ENCODE measurements around the gene TMEM121.

Gene TMEM121

DNA sequence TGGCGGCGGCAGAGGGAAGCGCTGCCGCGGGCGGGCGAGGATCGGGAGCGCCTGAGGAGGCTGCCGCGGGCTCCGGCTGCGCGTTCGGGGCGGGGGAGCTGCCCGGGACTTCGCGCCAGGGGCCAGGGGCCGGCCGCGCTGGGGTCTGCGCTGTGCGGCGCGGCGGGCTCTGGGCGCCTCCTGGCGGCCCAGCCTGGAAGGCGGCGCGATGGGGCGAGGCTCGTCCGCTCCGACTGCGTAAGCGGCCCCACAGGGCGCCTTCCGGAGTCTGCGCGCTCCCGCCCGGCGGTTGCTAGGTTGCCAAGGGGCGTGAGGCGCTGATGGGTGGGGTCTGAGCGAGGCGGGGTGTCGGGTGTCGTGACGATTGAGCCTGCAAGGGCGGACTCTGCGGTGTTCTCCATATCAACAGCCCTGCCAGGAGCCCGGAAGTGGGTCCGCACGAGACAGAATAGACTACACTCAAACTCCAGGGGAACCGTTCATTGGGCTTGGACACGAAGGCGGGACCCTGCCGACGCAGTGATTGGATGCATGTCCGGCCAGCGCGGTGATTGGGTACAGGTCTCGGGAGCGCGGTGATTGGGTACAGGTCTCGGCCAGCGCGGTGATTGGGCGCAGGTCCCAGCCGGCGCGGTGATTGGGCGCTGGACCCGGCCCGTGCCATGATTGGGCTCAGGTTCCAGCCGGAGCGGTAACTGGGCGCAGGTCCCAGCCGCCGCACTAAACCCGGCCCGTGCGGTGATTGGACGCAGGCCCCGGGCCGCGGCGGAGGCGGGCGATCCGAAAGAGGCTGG lies 35.6 kb upstream of the TMEM121 start, which contains the start of gene TEDC1:
Gene TEDC1, plus strand, starts transcription at position 675 of the 794 bp plus-strand sequence. CDS start 130 bp downstream, outside the sequence.
- peak; percentile 96 for DNase-seq (ENCODE audit: low spot score)
- in situ Hi-C loops (cut with MboI; ENCODE audit: low sequenced_read_pairs, unreplicated experiment): no loop called here
- TF ChIP-seq, protein P1, sequence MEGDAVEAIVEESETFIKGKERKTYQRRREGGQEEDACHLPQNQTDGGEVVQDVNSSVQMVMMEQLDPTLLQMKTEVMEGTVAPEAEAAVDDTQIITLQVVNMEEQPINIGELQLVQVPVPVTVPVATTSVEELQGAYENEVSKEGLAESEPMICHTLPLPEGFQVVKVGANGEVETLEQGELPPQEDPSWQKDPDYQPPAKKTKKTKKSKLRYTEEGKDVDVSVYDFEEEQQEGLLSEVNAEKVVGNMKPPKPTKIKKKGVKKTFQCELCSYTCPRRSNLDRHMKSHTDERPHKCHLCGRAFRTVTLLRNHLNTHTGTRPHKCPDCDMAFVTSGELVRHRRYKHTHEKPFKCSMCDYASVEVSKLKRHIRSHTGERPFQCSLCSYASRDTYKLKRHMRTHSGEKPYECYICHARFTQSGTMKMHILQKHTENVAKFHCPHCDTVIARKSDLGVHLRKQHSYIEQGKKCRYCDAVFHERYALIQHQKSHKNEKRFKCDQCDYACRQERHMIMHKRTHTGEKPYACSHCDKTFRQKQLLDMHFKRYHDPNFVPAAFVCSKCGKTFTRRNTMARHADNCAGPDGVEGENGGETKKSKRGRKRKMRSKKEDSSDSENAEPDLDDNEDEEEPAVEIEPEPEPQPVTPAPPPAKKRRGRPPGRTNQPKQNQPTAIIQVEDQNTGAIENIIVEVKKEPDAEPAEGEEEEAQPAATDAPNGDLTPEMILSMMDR (IDR thresholded peaks at IDR 0.05; ENCODE audit: borderline replicate concordance, control extremely low read depth, extremely low read depth, insufficient read depth, missing control alignments): peak; percentile 98

DNA sequence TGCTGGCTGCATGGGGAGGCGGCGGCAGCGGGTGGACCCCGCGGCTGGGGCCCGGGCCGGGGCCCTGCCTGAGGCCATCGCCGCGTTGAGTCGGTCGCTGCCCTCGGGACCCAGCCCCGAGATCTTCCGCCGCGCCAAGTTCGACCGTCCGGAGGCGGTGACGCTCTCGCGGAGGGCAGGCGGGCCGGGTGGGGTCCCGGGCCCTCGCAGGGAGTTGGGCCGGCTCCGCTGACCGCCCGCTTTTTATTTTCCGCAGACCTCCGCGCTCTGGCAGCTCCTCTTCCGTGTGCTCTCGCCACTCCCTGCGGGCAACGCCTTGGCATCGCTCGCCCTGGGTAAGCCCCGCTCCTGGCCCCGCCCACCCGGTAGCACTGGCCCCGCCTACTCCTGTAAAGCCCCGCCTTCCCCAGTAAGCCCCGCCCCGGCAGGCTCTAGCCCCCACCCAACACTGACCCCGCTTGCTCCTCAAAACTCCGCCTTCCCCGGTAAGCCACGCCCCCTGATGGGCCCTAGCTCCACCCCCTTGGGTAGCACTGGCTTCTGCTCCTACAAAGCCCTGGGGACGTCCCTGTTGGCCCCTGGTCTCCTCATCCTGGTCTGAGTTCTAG lies 34.9 kb upstream of the TMEM121 start:
- peak; percentile 96 for DNase-seq (ENCODE audit: low spot score)
- in situ Hi-C loops (cut with MboI; ENCODE audit: low sequenced_read_pairs, unreplicated experiment): no loop called here
- TF ChIP-seq, protein P1 (IDR thresholded peaks at IDR 0.05; ENCODE audit: borderline replicate concordance, control extremely low read depth, extremely low read depth, insufficient read depth, missing control alignments): no peak

DNA sequence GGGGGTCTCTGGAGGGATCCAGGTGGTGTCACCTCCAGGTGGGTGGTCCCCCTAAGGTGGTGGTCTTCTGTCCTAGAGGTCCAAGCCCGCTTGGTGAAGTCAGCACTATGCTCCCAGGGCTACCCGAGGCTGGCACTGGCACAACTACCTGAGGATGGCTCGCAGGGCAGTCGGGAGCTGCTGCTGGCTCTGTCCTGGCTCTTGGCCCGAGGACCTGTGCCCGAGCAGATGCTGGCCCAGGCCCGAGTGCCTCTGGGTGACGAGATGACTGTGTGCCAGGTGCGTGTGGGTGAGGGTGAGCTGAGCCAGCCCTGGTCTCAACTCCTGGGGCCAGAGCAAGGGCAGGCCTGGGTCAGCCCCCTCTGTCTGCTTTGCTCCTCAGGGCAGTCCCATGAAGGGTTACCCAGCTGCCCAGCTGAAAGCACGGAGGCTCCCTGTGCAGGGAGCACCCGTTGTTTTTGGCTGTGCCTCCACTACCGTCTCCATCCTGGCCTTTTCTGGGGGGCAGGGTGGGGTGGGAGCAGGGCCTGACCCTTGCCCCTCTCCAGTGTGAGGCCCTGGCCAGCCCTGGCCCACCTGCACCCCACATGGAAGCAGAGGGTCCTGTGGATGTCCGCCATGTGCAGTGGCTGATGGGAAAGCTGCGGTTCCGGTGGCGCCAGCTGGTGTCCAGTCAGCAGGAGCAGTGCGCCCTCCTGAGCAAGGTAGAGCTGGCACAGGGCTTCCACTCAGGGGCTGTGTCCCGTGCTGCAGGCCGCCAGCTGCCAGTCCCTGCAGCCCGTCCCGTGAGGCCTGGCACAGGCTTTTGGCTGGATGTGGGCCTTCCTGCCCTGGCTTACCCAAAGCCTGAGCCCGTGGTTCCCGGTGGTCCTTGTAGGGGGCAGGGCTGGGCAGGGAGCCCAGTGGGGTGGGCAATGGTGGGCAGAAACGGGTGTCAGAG lies 34.1 kb upstream of the TMEM121 start:
- no peak for DNase-seq (ENCODE audit: low spot score)
- TF ChIP-seq, protein P1 (IDR thresholded peaks at IDR 0.05; ENCODE audit: borderline replicate concordance, control extremely low read depth, extremely low read depth, insufficient read depth, missing control alignments): no peak
- in situ Hi-C loops (cut with MboI; ENCODE audit: low sequenced_read_pairs, unreplicated experiment): no loop called here

DNA sequence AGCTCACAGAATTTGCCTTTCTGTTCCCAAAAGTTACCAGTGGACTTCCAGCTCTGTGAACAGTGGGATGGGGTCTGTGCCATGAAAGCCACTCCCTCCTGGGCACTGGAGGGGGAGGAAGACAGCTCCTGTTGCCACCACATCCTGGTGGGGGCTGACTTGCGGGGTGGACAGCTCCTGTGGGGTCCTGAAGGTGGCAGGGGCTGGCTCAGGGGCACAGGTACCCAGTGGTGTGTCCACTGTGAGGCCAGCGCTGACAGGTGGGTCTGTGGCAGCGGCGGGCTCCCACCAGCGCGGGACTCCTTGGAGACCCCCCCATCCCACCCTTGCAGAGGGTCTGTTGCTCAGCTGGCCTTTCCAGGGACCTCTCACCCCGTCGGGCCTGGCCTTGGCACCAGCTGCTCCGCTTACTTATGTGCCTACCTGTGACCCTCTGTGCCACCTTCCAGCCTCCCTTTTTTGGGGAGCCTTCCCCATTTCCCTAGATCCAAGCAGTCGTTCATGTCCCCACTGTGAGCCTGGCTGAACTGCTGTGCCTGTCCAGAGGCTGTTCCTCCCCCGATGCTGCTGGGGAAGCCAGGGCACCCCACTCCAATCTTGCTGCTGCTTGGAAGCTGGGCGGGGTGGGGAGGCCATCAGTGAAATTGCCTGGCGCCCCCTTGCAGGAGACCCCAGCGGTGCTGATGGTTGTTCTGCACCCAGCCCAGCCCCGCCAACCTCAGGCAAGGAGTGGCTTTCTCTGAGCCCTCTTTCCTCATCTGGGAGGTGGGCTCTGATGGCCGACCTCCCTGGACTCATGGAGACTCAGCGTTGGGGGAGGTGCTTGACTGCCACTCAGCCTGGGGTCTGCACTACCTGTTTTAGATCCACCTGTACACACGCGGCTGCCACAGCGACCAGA lies 33.2 kb upstream of the TMEM121 start:
- in situ Hi-C loops (cut with MboI; ENCODE audit: low sequenced_read_pairs, unreplicated experiment): no loop called here
- TF ChIP-seq, protein P1 (IDR thresholded peaks at IDR 0.05; ENCODE audit: borderline replicate concordance, control extremely low read depth, extremely low read depth, insufficient read depth, missing control alignments): no peak

DNA sequence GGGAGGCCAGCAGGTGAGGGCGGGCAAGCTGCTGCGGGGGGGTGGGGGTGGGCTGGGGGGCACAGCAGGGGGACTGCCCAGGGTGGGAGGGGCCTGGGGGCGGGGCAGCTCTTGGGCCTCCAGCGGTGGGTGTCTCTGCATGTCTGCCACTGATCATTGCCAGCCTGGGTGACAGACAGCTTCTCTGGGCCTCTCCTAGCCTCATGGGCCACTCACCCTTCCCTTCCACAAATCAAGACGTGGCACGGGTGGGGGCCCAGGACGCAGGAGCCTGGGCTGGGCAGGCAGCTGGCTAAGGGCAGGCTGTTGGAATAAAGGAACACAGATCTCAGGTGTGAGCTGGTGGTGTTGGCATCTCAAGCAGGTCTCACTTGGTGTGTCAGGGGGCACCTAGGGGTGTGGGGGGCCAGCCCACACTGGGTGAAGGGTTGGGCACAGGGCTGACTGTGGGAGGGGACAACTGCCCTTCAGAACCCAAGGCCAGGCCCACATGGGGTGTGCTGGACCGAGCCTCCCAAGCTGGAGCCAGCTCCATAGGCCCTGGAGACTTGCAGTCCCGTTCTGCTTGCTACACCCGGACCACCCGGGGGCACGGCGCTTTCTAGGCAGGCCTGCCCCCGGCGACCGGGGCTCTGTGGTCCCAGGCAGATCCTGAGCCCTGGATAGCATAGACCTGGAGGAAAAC lies 32.3 kb upstream of the TMEM121 start:
- in situ Hi-C loops (cut with MboI; ENCODE audit: low sequenced_read_pairs, unreplicated experiment): no loop called here
- no peak for DNase-seq (ENCODE audit: low spot score)
- TF ChIP-seq, protein P1 (IDR thresholded peaks at IDR 0.05; ENCODE audit: borderline replicate concordance, control extremely low read depth, extremely low read depth, insufficient read depth, missing control alignments): no peak

More for the DNA sequence above, 33.2 kb upstream of the TMEM121 start:
- DNase-seq (ENCODE audit: low spot score): no peak

Data from GM13976 (cell line).